Astrocyte (in vitro differentiated cells and primary cell): ENCODE results near the gene PSAT1. TPM values are rescaled to one million over a fixed set of nuclear protein-coding genes. Genes with fewer than 3 reads are reported as not detected.

ENCODE experiments used
- DNase-seq: peaks from one replicate; pipeline ENCODE4 v3.0.0-alpha.2; 2010; ENCODE audit warnings: low read depth
- FAIRE-seq: peaks from 2 replicates; lab custom pipeline; 2011; peaks lifted over from hg19 to GRCh38; lab: Jason Lieb, UNC
- H2AFZ ChIP-seq: 2 replicates; pipeline ENCODE4 v1.6.0; 2012; ENCODE audit warnings: low read depth, low read length, inconsistent platforms
- H3K27ac ChIP-seq: 2 replicates; pipeline ENCODE4 v1.5.1; 2011; ENCODE audit warnings: low read depth, low read length, inconsistent platforms
- H3K27me3 ChIP-seq: 2 replicates; pipeline ENCODE4 v1.6.0; 2011; ENCODE audit warnings: low read length, inconsistent platforms; ENCODE audit not compliant: insufficient read depth
- H3K36me3 ChIP-seq: 2 replicates; pipeline ENCODE4 v1.5.1; 2011; ENCODE audit warnings: low read length, inconsistent platforms; ENCODE audit not compliant: insufficient read depth
- H3K4me1 ChIP-seq: 2 replicates; pipeline ENCODE4 v1.5.1; 2011; ENCODE audit warnings: low read length, inconsistent platforms; ENCODE audit not compliant: insufficient read depth
- H3K4me2 ChIP-seq: 2 replicates; pipeline ENCODE4 v1.6.0; 2012; ENCODE audit warnings: low read length, inconsistent platforms
- H3K4me3 ChIP-seq: 2 replicates; pipeline ENCODE4 v1.5.1; 2011; ENCODE audit warnings: low read depth, mild to moderate bottlenecking, low read length, inconsistent platforms; ENCODE audit not compliant: insufficient read depth
- H3K79me2 ChIP-seq: 2 replicates; pipeline ENCODE4 v1.6.0; 2012; ENCODE audit warnings: mild to moderate bottlenecking, low read length, inconsistent platforms; ENCODE audit not compliant: insufficient read depth
- H3K9ac ChIP-seq: 2 replicates; pipeline ENCODE4 v1.6.0; 2012; ENCODE audit warnings: mild to moderate bottlenecking, low read length, inconsistent platforms
- H3K9me3 ChIP-seq: 2 replicates; pipeline ENCODE4 v1.5.1; 2012; ENCODE audit warnings: low read depth, mild to moderate bottlenecking, low read length, inconsistent platforms; ENCODE audit not compliant: insufficient read depth
- H4K20me1 ChIP-seq: 2 replicates; pipeline ENCODE4 v1.6.0; 2012; ENCODE audit warnings: low read length, inconsistent platforms; ENCODE audit not compliant: insufficient read depth
- H3K27ac Mint-ChIP-seq: one replicate; pipeline ENCODE4 v1.8.0; 2021; ENCODE audit warnings: mild to moderate bottlenecking, mixed read lengths; ENCODE audit not compliant: unreplicated experiment
- H3K27me3 Mint-ChIP-seq: one replicate; pipeline ENCODE4 v1.8.0; 2021; ENCODE audit warnings: low read depth, mixed read lengths; ENCODE audit not compliant: unreplicated experiment
- H3K36me3 Mint-ChIP-seq: one replicate; pipeline ENCODE4 v1.8.0; 2021; ENCODE audit warnings: low read depth, mixed read lengths; ENCODE audit not compliant: unreplicated experiment
- H3K4me1 Mint-ChIP-seq: one replicate; pipeline ENCODE4 v1.8.0; 2021; ENCODE audit warnings: low read depth, mixed read lengths; ENCODE audit not compliant: unreplicated experiment
- H3K4me3 Mint-ChIP-seq: one replicate; pipeline ENCODE4 v1.8.0; 2021; ENCODE audit warnings: mild to moderate bottlenecking, moderate library complexity, mixed read lengths; ENCODE audit not compliant: unreplicated experiment
- H3K9me3 Mint-ChIP-seq: one replicate; pipeline ENCODE4 v1.8.0; 2021; ENCODE audit warnings: mild to moderate bottlenecking, mixed read lengths; ENCODE audit not compliant: unreplicated experiment
- CTCF ChIP-seq: IDR thresholded peaks from 2 replicates; pipeline ENCODE4 v1.5.1; 2011; ENCODE audit warnings: low read depth, mild to moderate bottlenecking, inconsistent platforms, low read length, moderate library complexity; ENCODE audit not compliant: insufficient read depth
- EZH2 ChIP-seq: IDR thresholded peaks from 2 replicates; pipeline ENCODE4 v1.6.1; 2012; ENCODE audit warnings: mild to moderate bottlenecking, low read length, inconsistent platforms; ENCODE audit not compliant: insufficient read depth
- total RNA-seq: library from RNA; stranded (reverse); gene quantifications from 2 replicates; pipeline ENCODE4 v1.2.1, GENCODE V29; 2021

PSAT1 gene
- total RNA-seq, 1 donor from 2014 or later = 335 TPM

- H3K27ac ChIP-seq = no peak overlapping the region
- Mint-ChIP-seq H3K4me3 (no peak overlapping the region), H3K27me3 (peaks cover 2% of the 10 kb centered on the region), H3K4me1 (peaks cover 6% of the 10 kb centered on the region), H3K36me3 (peaks cover 39% of the 10 kb centered on the region), H3K27ac (no peak overlapping the region), H3K9me3 (no peaks in the 10 kb centered on the region)
- FAIRE-seq (no peak), DNase-seq (no peak)
- H3K36me3 ChIP-seq = peaks cover 5% of the 10 kb centered on the region
- no peaks in the 10 kb centered on the region for H4K20me1 ChIP-seq
- no peaks in the 10 kb centered on the region for H3K4me1 ChIP-seq
- no peak overlapping the region for H3K9ac ChIP-seq
- H2AFZ ChIP-seq = no peak overlapping the region
- H3K79me2 ChIP-seq = no peaks in the 10 kb centered on the region
- no peak for TF ChIP-seq EZH2
- no peak for TF ChIP-seq CTCF
- no peak overlapping the region for H3K4me2 ChIP-seq
- H3K9me3 ChIP-seq = no peaks in the 10 kb centered on the region
- no peaks in the 10 kb centered on the region for H3K27me3 ChIP-seq
- no peak overlapping the region for H3K4me3 ChIP-seq
Measured at GRCh38 chr9:78320030-78320693, 23.2 kb downstream of the PSAT1 start.

- Histone ChIP-seq H3K27me3 (no peaks in the 10 kb centered on the region), H4K20me1 (no peaks in the 10 kb centered on the region), H3K9me3 (no peaks in the 10 kb centered on the region), H3K79me2 (no peaks in the 10 kb centered on the region), H3K27ac (no peak overlapping the region), H3K9ac (no peak overlapping the region), H3K4me2 (no peak overlapping the region), H2AFZ (no peak overlapping the region), H3K4me3 (no peak overlapping the region), H3K36me3 (peaks cover 5% of the 10 kb centered on the region), H3K4me1 (no peaks in the 10 kb centered on the region)
- peaks cover 1% of the 10 kb centered on the region for H3K4me1 Mint-ChIP-seq
- peaks cover 2% of the 10 kb centered on the region for H3K27me3 Mint-ChIP-seq
- no peak for DNase-seq
- no peak overlapping the region for H3K4me3 Mint-ChIP-seq
- H3K9me3 Mint-ChIP-seq = no peaks in the 10 kb centered on the region
- TF ChIP-seq CTCF = no peak
- no peak for TF ChIP-seq EZH2
- H3K36me3 Mint-ChIP-seq = peaks cover 37% of the 10 kb centered on the region
- no peak for FAIRE-seq
- H3K27ac Mint-ChIP-seq = no peak overlapping the region
Measured at GRCh38 chr9:78320875-78321496, 24.1 kb downstream of the PSAT1 start.

GRCh38 chr9:78321505-78321904 is 24.6 kb downstream of the PSAT1 start:
- Histone ChIP-seq H3K4me1 (no peaks in the 10 kb centered on the region), H3K9me3 (no peaks in the 10 kb centered on the region), H2AFZ (no peak overlapping the region), H3K9ac (no peak overlapping the region), H3K36me3 (peaks cover 5% of the 10 kb centered on the region), H3K4me2 (no peak overlapping the region), H4K20me1 (no peaks in the 10 kb centered on the region), H3K79me2 (no peaks in the 10 kb centered on the region), H3K27me3 (no peaks in the 10 kb centered on the region), H3K27ac (no peak overlapping the region), H3K4me3 (no peak overlapping the region)
- no peaks in the 10 kb centered on the region for H3K9me3 Mint-ChIP-seq
- no peak for TF ChIP-seq EZH2
- H3K4me3 Mint-ChIP-seq = no peak overlapping the region
- no peak overlapping the region for H3K27ac Mint-ChIP-seq
- H3K27me3 Mint-ChIP-seq = peaks cover 2% of the 10 kb centered on the region
- no peak for DNase-seq
- H3K4me1 Mint-ChIP-seq = peaks cover 1% of the 10 kb centered on the region
- H3K36me3 Mint-ChIP-seq = peaks cover 37% of the 10 kb centered on the region
- FAIRE-seq = no peak
